Panc1 (cell line): ENCODE measurements around the gene RNF20. TPM values are rescaled to one million over a fixed set of nuclear protein-coding genes. Genes with fewer than 3 reads are reported as not detected.

Experiments
- ATAC-seq: fragments of 200-7000 bp; cut with Tn5 transposase; 2 replicates; pipeline ENCODE4 v1.9.1; 2020; ENCODE audit warnings: mild to moderate bottlenecking, moderate library complexity
- BruUV-seq: library from RNA; stranded (reverse); fragments of 400-500 nt; replicated peaks from 2 replicates; lab custom pipeline; 2021; lab: Mats Ljungman, UMichigan
- CTCF ChIA-PET: fragments of 300-600 bp; sonication (Branson Sonifier 250); formaldehyde crosslinking; loops from one replicate; lab custom pipeline; 2022; ENCODE audit warnings: antibody characterized with exemption; lab: Charles Lee
- POLR2A ChIA-PET: fragments of 300-600 bp; sonication (Branson Sonifier 250); formaldehyde crosslinking; loops from one replicate; lab custom pipeline; 2022; ENCODE audit warnings: antibody characterized with exemption; lab: Charles Lee
- DNase-seq: peaks from one replicate; pipeline ENCODE4 v3.0.0-alpha.2; 2010; ENCODE audit warnings: low read depth, low spot score
- H3K27ac ChIP-seq: 2 replicates; pipeline ENCODE4 v1.5.1; 2011; ENCODE audit warnings: mild to moderate bottlenecking, low read length, inconsistent platforms
- H3K27me3 ChIP-seq: fragments of 200-500 bp; sonication (Bioruptor generic); 2 replicates; pipeline ENCODE4 v1.6.0; 2014; ENCODE audit warnings: low read length, inconsistent platforms; ENCODE audit not compliant: control insufficient read depth, insufficient read depth
- H3K36me3 ChIP-seq: fragments of 200-500 bp; sonication (Bioruptor generic); 2 replicates; pipeline ENCODE4 v1.5.1; 2014; ENCODE audit warnings: inconsistent platforms, mild to moderate bottlenecking, low read length, moderate library complexity; ENCODE audit not compliant: control insufficient read depth, insufficient read depth
- H3K4me1 ChIP-seq: 2 replicates; pipeline ENCODE4 v1.5.1; 2011; ENCODE audit warnings: inconsistent platforms, mild to moderate bottlenecking, low read length, moderate library complexity; ENCODE audit not compliant: control insufficient read depth, insufficient read depth
- H3K4me3 ChIP-seq, 2 experiments: 2 replicates each; pipeline ENCODE4 v1.5.1; 2011 to 2012; ENCODE audit warnings: low read depth in 2 of 2, low read length in 2 of 2, mild to moderate bottlenecking in 2 of 2, inconsistent platforms in 1 of 2, moderate library complexity in 1 of 2
- H3K9me3 ChIP-seq: fragments of 200-500 bp; sonication (Bioruptor generic); 2 replicates; pipeline ENCODE4 v1.5.1; 2014; ENCODE audit warnings: low read depth, mild to moderate bottlenecking, inconsistent platforms, low read length, moderate library complexity; ENCODE audit not compliant: control insufficient read depth, insufficient read depth
- CTCF ChIP-seq: fragments of 450-650 bp; IDR thresholded peaks from 2 replicates; pipeline ENCODE4 v1.5.1; 2017; ENCODE audit warnings: mild to moderate bottlenecking
- POLR2AphosphoS5 ChIP-seq: IDR thresholded peaks from 2 replicates; pipeline ENCODE4 v1.6.1; 2012; ENCODE audit warnings: mild to moderate bottlenecking, low read depth, low read length, moderate library complexity
- REST ChIP-seq, 2 experiments: IDR thresholded peaks; 2 replicates each; pipeline ENCODE4 v1.6.1; 2011 to 2012; ENCODE audit warnings: low read depth in 2 of 2, control low read depth in 1 of 2, low read length in 1 of 2, mild to moderate bottlenecking in 1 of 2, moderate library complexity in 1 of 2; ENCODE audit not compliant: insufficient read depth in 1 of 2
- SIN3A ChIP-seq: IDR thresholded peaks from 2 replicates; pipeline ENCODE4 v1.6.1; 2012; ENCODE audit warnings: low read depth, mild to moderate bottlenecking, low read length, moderate library complexity, borderline replicate concordance; ENCODE audit not compliant: insufficient read depth
- TCF7L2 ChIP-seq: IDR thresholded peaks from 2 replicates; pipeline ENCODE4 v1.6.1; 2011; ENCODE audit warnings: mild to moderate bottlenecking, low read depth, low read length, inconsistent platforms
- in situ Hi-C: cut with HindIII; loops from 2 replicates; pipeline ENCODE4 v1.10.0; 2016; ENCODE audit warnings: low sequenced_read_pairs, low pct_unique_long_range_greater_than_20kb
- intact Hi-C: fragments of 100-400 bp; cut with micrococcal nuclease; formaldehyde crosslinking; loops from one replicate; pipeline ENCODE4 v1.10.0; 2022; ENCODE audit not compliant: unreplicated experiment
- total RNA-seq: library from RNA; stranded (reverse); gene quantifications from one replicate; pipeline ENCODE4 v1.2.1, GENCODE V29; 2021; ENCODE audit not compliant: unreplicated experiment

The RNF20 gene
- total RNA-seq, 1 experiment from 2014 or later = 37.5 TPM

- ChIA-PET POLR2A (no interaction called here), CTCF (no interaction called here)
- Histone ChIP-seq H3K4me1 (no peaks in the 10 kb centered on the region), H3K27ac (no peak overlapping the region), H3K9me3 (no peaks in the 10 kb centered on the region), H3K27me3 (no peaks in the 10 kb centered on the region), H3K4me3 (no peak overlapping the region), H3K36me3 (no peaks in the 10 kb centered on the region)
- in situ Hi-C loops (no loop called here), intact Hi-C loops (no loop called here)
- no peak for TF ChIP-seq REST (IDR thresholded peaks at IDR 0.05; ENCODE audit: insufficient read depth in 1 of 2, low read depth in 2 of 2, low read length in 1 of 2)
- DNase-seq = no peak
- ATAC-seq = no peak
- BruUV-seq = no TSS peak
Observed at GRCh38 chr9:101582553-101582952, 48.9 kb downstream of the RNF20 start.

GRCh38 chr9:101585740-101586139 is 52.1 kb downstream of the RNF20 start:
- TF ChIP-seq CTCF = no peak

GRCh38 chr9:101586651-101587050 is 53.0 kb downstream of the RNF20 start:
- in situ Hi-C loops (no loop called here), intact Hi-C loops (no loop called here)
- Histone ChIP-seq H3K27ac (no peak overlapping the region), H3K36me3 (no peaks in the 10 kb centered on the region), H3K4me1 (no peaks in the 10 kb centered on the region), H3K4me3 (no peak overlapping the region), H3K9me3 (no peaks in the 10 kb centered on the region), H3K27me3 (no peaks in the 10 kb centered on the region)
- BruUV-seq = no TSS peak
- POLR2A ChIA-PET = no interaction called here
- DNase-seq = no peak
- TF ChIP-seq SIN3A = no peak
- no peak for TF ChIP-seq POLR2AphosphoS5
- TF ChIP-seq REST (IDR thresholded peaks at IDR 0.05; ENCODE audit: insufficient read depth in 1 of 2, low read depth in 2 of 2, low read length in 1 of 2) = no peak
- no peak for TF ChIP-seq CTCF
- TF ChIP-seq TCF7L2 = no peak
- CTCF ChIA-PET = no interaction called here
- ATAC-seq = no peak

More at GRCh38 chr9:101585740-101586139, 52.1 kb downstream of the RNF20 start:
- in situ Hi-C loops (no loop called here), intact Hi-C loops (no loop called here)
- Histone ChIP-seq H3K36me3 (no peaks in the 10 kb centered on the region), H3K4me3 (no peak overlapping the region), H3K4me1 (no peaks in the 10 kb centered on the region), H3K27me3 (no peaks in the 10 kb centered on the region), H3K9me3 (no peaks in the 10 kb centered on the region), H3K27ac (no peak overlapping the region)
- POLR2A ChIA-PET = no interaction called here
- ATAC-seq (no peak), DNase-seq (no peak)
- BruUV-seq = no TSS peak
- CTCF ChIA-PET = no interaction called here
